HG03521 (cell line): ENCODE results near the gene PITPNB.

ENCODE experiments used
- ATAC-seq: cut with Tn5 transposase; IDR thresholded peaks from one replicate; pipeline ENCODE4 v1.9.1; 2021; ENCODE audit warnings: mild to moderate bottlenecking, moderate library complexity; ENCODE audit not compliant: unreplicated experiment

The PITPNB gene

GRCh38 chr22:27881421-27881820 is 37.6 kb downstream of the PITPNB start:
- no peak for ATAC-seq

GRCh38 chr22:27880778-27881394 is 38.2 kb downstream of the PITPNB start:
- no peak for ATAC-seq

GRCh38 chr22:27879923-27880322 is 39.1 kb downstream of the PITPNB start:
- ATAC-seq: no peak

GRCh38 chr22:27878541-27878940 is 40.5 kb downstream of the PITPNB start:
- no peak for ATAC-seq

GRCh38 chr22:27877501-27877900 is 41.6 kb downstream of the PITPNB start:
- no peak for ATAC-seq

GRCh38 chr22:27876684-27877083 is 42.4 kb downstream of the PITPNB start:
- ATAC-seq: no peak

GRCh38 chr22:27875951-27876350 is 43.1 kb downstream of the PITPNB start:
- no peak for ATAC-seq

GRCh38 chr22:27874764-27875163 is 44.3 kb downstream of the PITPNB start:
- ATAC-seq: no peak

GRCh38 chr22:27874185-27874584 is 44.9 kb downstream of the PITPNB start:
- no peak for ATAC-seq

- ATAC-seq: no peak
Measured at GRCh38 chr22:27873472-27873871, 45.6 kb downstream of the PITPNB start.

- no peak for ATAC-seq
Measured at GRCh38 chr22:27872488-27872887, 46.6 kb downstream of the PITPNB start.

- no peak for ATAC-seq
Measured at GRCh38 chr22:27871306-27872014, 47.6 kb downstream of the PITPNB start.

GRCh38 chr22:27870234-27871191 is 48.5 kb downstream of the PITPNB start:
- no peak for ATAC-seq

- ATAC-seq: no peak
Measured at GRCh38 chr22:27868732-27869282, 50.2 kb downstream of the PITPNB start.

- no peak for ATAC-seq
Measured at GRCh38 chr22:27867953-27868731, 50.9 kb downstream of the PITPNB start.

- no peak for ATAC-seq
Measured at GRCh38 chr22:27867085-27867952, 51.7 kb downstream of the PITPNB start.

GRCh38 chr22:27866135-27867084 is 52.6 kb downstream of the PITPNB start:
- ATAC-seq: no peak

- ATAC-seq: no peak
Measured at GRCh38 chr22:27865496-27865895, 53.6 kb downstream of the PITPNB start.
